ENCODE data around the gene EFCAB5. TPM values are rescaled to one million over a fixed set of nuclear protein-coding genes. Genes with fewer than 3 reads are reported as not detected.

The EFCAB5 gene
- total and polyA plus RNA-seq, 2 experiments from 2014 or later = 0.68 TPM; not detected in 1

DNA sequence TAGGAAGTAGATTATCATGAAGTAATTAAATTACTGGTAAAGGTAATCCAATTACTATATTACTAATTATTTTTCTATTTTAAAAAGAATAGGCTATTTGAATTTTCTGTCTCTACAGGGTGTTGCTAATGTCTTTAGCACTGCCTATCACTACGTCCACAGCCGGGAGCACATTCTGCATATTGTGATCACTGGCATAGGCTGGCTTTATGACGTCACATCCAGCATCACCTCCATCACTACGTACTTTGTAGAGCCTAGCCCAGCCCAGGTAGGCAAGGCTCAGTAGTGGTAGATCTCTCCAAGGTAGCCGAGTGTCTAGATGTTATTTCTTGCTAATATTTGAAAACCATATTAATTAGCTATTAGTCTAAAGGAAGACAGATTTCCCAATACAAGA lies 141.3 kb downstream of the EFCAB5 start (continued):
- TF ChIP-seq CTCF (conservative IDR thresholded peaks at IDR 0.05; ENCODE audit: low read depth in 2 of 2) = no peak
- TF ChIP-seq CREB1 (CRISPR knock-in tag; IDR thresholded peaks at IDR 0.05; ENCODE audit: low read depth) = no peak
- no peak for TF ChIP-seq JUNB (IDR thresholded peaks at IDR 0.05; ENCODE audit: unreplicated experiment)
- no peak for TF ChIP-seq STAT1 (IDR thresholded peaks at IDR 0.05; ENCODE audit: unreplicated experiment)
- TF ChIP-seq POLR2AphosphoS5 (IDR thresholded peaks at IDR 0.05; ENCODE audit: low read depth) = no peak
- no peak for TF ChIP-seq ZNF331 (CRISPR knock-in tag; IDR thresholded peaks at IDR 0.05; ENCODE audit: low read depth)
- no peak for TF ChIP-seq NANOG (IDR thresholded peaks at IDR 0.05; ENCODE audit: borderline replicate concordance)
- TF ChIP-seq, protein P1, sequence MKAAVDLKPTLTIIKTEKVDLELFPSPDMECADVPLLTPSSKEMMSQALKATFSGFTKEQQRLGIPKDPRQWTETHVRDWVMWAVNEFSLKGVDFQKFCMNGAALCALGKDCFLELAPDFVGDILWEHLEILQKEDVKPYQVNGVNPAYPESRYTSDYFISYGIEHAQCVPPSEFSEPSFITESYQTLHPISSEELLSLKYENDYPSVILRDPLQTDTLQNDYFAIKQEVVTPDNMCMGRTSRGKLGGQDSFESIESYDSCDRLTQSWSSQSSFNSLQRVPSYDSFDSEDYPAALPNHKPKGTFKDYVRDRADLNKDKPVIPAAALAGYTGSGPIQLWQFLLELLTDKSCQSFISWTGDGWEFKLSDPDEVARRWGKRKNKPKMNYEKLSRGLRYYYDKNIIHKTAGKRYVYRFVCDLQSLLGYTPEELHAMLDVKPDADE (IDR thresholded peaks at IDR 0.05) = no peak
- no peak for TF ChIP-seq EZH2phosphoT487 (IDR thresholded peaks at IDR 0.05; ENCODE audit: unreplicated experiment)
- TF ChIP-seq EZH2 (IDR thresholded peaks at IDR 0.05; ENCODE audit: low read depth, unreplicated experiment) = no peak

DNA sequence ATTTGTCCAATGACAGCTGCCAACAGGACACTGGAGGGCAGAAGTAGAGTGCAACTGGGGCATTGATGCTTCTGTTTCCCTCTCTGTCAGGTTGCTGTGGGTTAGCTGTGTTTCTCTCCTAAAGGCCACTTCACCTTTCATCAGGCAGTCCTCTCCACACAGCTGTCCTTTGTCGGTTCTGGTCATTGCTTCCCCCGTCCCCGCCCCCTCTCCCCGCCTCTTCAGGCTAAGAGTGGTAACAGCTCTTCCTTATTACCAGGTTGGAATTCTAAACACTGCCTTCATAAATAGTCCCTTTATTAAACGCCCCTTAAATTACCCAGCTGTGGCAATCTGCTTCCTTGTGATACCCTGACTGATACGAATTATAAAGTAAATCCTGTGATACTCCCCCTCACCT lies 143.4 kb downstream of the EFCAB5 start:
- H3K36me3 ChIP-seq (ENCODE audit: insufficient read depth) = no peaks in the 10 kb centered on the region
- Mint-ChIP-seq H3K9me3 (no peaks in the 10 kb centered on the region; the same call in 2 of the 3 replicates), H3K27ac (no peak overlapping the region), H3K36me3 (ENCODE audit: low read depth) (no peaks in the 10 kb centered on the region), H3K4me1 (no peaks in the 10 kb centered on the region; the same call in 2 of the 3 replicates), H3K27me3 (ENCODE audit: insufficient read depth, low read depth, poor library complexity) (peaks cover 6% of the 10 kb centered on the region), H3K4me3 (no peak overlapping the region)
- H4K20me1 ChIP-seq (replicated peaks; ENCODE audit: insufficient read depth) = no peaks in the 10 kb centered on the region
- no peaks in the 10 kb centered on the region for H3F3A ChIP-seq (replicated peaks; ENCODE audit: low read depth)
- H3K4me2 ChIP-seq = no peak overlapping the region
- no peak for TF ChIP-seq REST (IDR thresholded peaks at IDR 0.05; ENCODE audit: unreplicated experiment)
- TF ChIP-seq CREB1 (CRISPR knock-in tag; IDR thresholded peaks at IDR 0.05; ENCODE audit: low read depth) = no peak
- no peak for TF ChIP-seq ZNF462 (CRISPR knock-in tag; IDR thresholded peaks at IDR 0.05)
- H3K4me1 ChIP-seq (ENCODE audit: insufficient read depth) = no peaks in the 10 kb centered on the region
- H3K9me2 ChIP-seq (ENCODE audit: insufficient read depth) = no peaks in the 10 kb centered on the region
- no peak overlapping the region for H3K27ac ChIP-seq (ENCODE audit: low read depth)
- H3K79me2 ChIP-seq (replicated peaks; ENCODE audit: insufficient read depth) = no peaks in the 10 kb centered on the region
- ATAC-seq (no peak), DNase-seq (ENCODE audit: low spot score) (no peak)
- H2AFZ ChIP-seq = no peak overlapping the region
- no peaks in the 10 kb centered on the region for H3K27me3 ChIP-seq (ENCODE audit: insufficient read depth)
- no peak overlapping the region for H3K4me3 ChIP-seq

Data from GM23338 (cell line).